PC-3 (cell line): ENCODE measurements around the gene IQSEC1.

Experiments
- CTCF ChIP-seq: fragments of 300-600 bp; sonication (generic); conservative IDR thresholded peaks from 2 replicates; pipeline ENCODE4 v1.5.1; 2017; ENCODE audit warnings: antibody characterized with exemption, low read depth, mild to moderate bottlenecking, low read length
- EZH2 ChIP-seq: fragments of 300-600 bp; sonication (generic); IDR thresholded peaks from one replicate; pipeline ENCODE4 v1.6.1; 2017; ENCODE audit warnings: antibody characterized with exemption, mild to moderate bottlenecking, low read length; ENCODE audit not compliant: unreplicated experiment
- EZH2phosphoT487 ChIP-seq: fragments of 300-600 bp; sonication (generic); IDR thresholded peaks from 2 replicates; pipeline ENCODE4 v1.6.1; 2018; ENCODE audit warnings: mild to moderate bottlenecking, antibody characterized with exemption, low read length, borderline replicate concordance

GRCh38 chr3:13012221-13012691, 61.0 kb downstream of the IQSEC1 start:
- TF ChIP-seq CTCF (no peak), EZH2phosphoT487 (no peak), EZH2 (no peak)
